ENCODE results near the gene PLA2G2D. TPM values are rescaled to one million over a fixed set of nuclear protein-coding genes. Genes with fewer than 3 reads are reported as not detected.

Gene PLA2G2D
- total RNA-seq, 4 donors from 2014 or later: not detected

GRCh38 chr1:20107351-20107750 is 12.0 kb downstream of the PLA2G2D start:
- 70% methylated on average over 3 of the region's 4 CpGs for WGBS
- no peak for TF ChIP-seq POLR2A (IDR thresholded peaks at IDR 0.05; ENCODE audit: low read depth)
- no peak for TF ChIP-seq CTCF (IDR thresholded peaks at IDR 0.05)
- no peak for TF ChIP-seq POLR2AphosphoS5 (IDR thresholded peaks at IDR 0.05)
- intact Hi-C loops (cut with DNase I): no loop called here

GRCh38 chr1:20105856-20106255 is 13.5 kb downstream of the PLA2G2D start:
- intact Hi-C loops (cut with DNase I): no loop called here
- 50% methylated on average over 1 of the region's 1 CpG for WGBS
- Histone ChIP-seq H3K9me3 (no peaks in the 10 kb centered on the region), H3K27ac (replicated peaks in 1 of 4) (no peak overlapping the region), H3K27me3 (peaks cover 0 to 8% (median 0%) of the 10 kb centered on the region in 4 donors), H3K36me3 (no peaks in the 10 kb centered on the region), H3K4me1 (peaks cover 3 to 10% (median 5%) of the 10 kb centered on the region in 4 donors), H3K4me3 (no peak overlapping the region)
- TF ChIP-seq EP300 (IDR thresholded peaks at IDR 0.05): no peak
- TF ChIP-seq POLR2AphosphoS5 (IDR thresholded peaks at IDR 0.05): no peak
- no peak for TF ChIP-seq CTCF (IDR thresholded peaks at IDR 0.05)
- TF ChIP-seq POLR2A (IDR thresholded peaks at IDR 0.05; ENCODE audit: low read depth): no peak
- no peak for DNase-seq (ENCODE audit: extremely low spot score)

More at GRCh38 chr1:20107351-20107750, 12.0 kb downstream of the PLA2G2D start:
- no peaks in the 10 kb centered on the region for H3K36me3 ChIP-seq
- H3K4me1 ChIP-seq: peaks cover 0 to 5% (median 2%) of the 10 kb centered on the region in 4 donors
- no peak overlapping the region for H3K4me3 ChIP-seq
- no peak overlapping the region for H3K27ac ChIP-seq (replicated peaks in 1 of 4)
- DNase-seq (ENCODE audit: extremely low spot score): no peak
- peaks cover 0 to 8% (median 0%) of the 10 kb centered on the region in 4 donors for H3K27me3 ChIP-seq
- H3K9me3 ChIP-seq: no peaks in the 10 kb centered on the region

GRCh38 chr1:20102875-20103274 is 16.5 kb downstream of the PLA2G2D start:
- Histone ChIP-seq H3K4me1 (peaks cover 0 to 12% (median 6%) of the 10 kb centered on the region in 4 donors), H3K36me3 (no peaks in the 10 kb centered on the region), H3K4me3 (no peak overlapping the region), H3K27ac (replicated peaks in 1 of 4) (no peak overlapping the region), H3K9me3 (no peaks in the 10 kb centered on the region), H3K27me3 (no peaks in the 10 kb centered on the region)
- DNase-seq (ENCODE audit: extremely low spot score): no peak
- intact Hi-C loops (cut with DNase I): loop anchor here (5.0 kb wide), 1 partner anchor 49 kb away; no protein-coding TSS in a partner anchor
- 56% methylated on average over 1 of the region's 1 CpG for WGBS
- TF ChIP-seq CTCF (IDR thresholded peaks at IDR 0.05) (no peak), POLR2AphosphoS5 (IDR thresholded peaks at IDR 0.05) (peak in 1 of 2 donors; percentile 24)

GRCh38 chr1:20100632-20101355 is 18.5 kb downstream of the PLA2G2D start:
- Histone ChIP-seq H3K4me3 (no peak overlapping the region), H3K36me3 (no peaks in the 10 kb centered on the region), H3K4me1 (peaks cover 0 to 12% (median 6%) of the 10 kb centered on the region in 4 donors), H3K27me3 (no peaks in the 10 kb centered on the region), H3K9me3 (peaks cover 0 to 6% (median 0%) of the 10 kb centered on the region in 4 donors), H3K27ac (replicated peaks in 1 of 4) (no peak overlapping the region)
- DNase-seq (ENCODE audit: extremely low spot score): no peak
- WGBS: 42% methylated on average over 14 of the region's 14 CpGs
- intact Hi-C loops (cut with DNase I): loop anchor here (5.0 kb wide), 1 partner anchor 52 kb away; no protein-coding TSS in a partner anchor
- TF ChIP-seq POLR2AphosphoS5 (IDR thresholded peaks at IDR 0.05) (no peak), CTCF (IDR thresholded peaks at IDR 0.05) (peak; percentile 70 to 85 (median 82)), POLR2A (IDR thresholded peaks at IDR 0.05; ENCODE audit: low read depth) (no peak), EP300 (IDR thresholded peaks at IDR 0.05) (no peak)

All from esophagus muscularis mucosa (tissue), 4 donors.